GM06990 (cell line): ENCODE data around the gene FN1.
"Not testable (repeated sequence)": the region's sequence is repeated elsewhere in the genome, so short reads cannot be mapped to it uniquely, and the experiment has no call there.

ENCODE experiments used
- DNase-seq: peaks from one replicate; pipeline ENCODE4 v3.0.0-alpha.2; 2011; ENCODE audit not compliant: insufficient read length; ENCODE audit errors: extremely low read depth
- H3K27me3 ChIP-seq: replicated peaks from 2 replicates; pipeline ENCODE4 v1.6.0; 2011; ENCODE audit warnings: low read length; ENCODE audit not compliant: control insufficient read depth, insufficient read depth
- H3K36me3 ChIP-seq: 2 replicates; pipeline ENCODE4 v1.5.1; 2011; ENCODE audit warnings: low read length; ENCODE audit not compliant: control insufficient read depth, insufficient read depth
- H3K4me3 ChIP-seq: replicated peaks from 2 replicates; pipeline ENCODE4 v1.5.1; 2011; ENCODE audit warnings: low read depth, mild to moderate bottlenecking, control low read depth, low read length
- CTCF ChIP-seq: IDR thresholded peaks from 2 replicates; pipeline ENCODE4 v1.5.1; 2011; ENCODE audit warnings: low read length, control low read depth, mild to moderate bottlenecking, inconsistent platforms; ENCODE audit not compliant: insufficient read depth, poor library complexity, severe bottlenecking

FN1 gene

GRCh38 chr2:215415218-215415617 lies 20.6 kb downstream of the FN1 start:
- Histone ChIP-seq H3K27me3 (no peaks in the 10 kb centered on the region), H3K4me3 (no peak overlapping the region), H3K36me3 (no peaks in the 10 kb centered on the region)
- DNase-seq, result no peak
- TF ChIP-seq CTCF, result no peak

GRCh38 chr2:215414674-215415073 lies 21.2 kb downstream of the FN1 start:
- Histone ChIP-seq H3K4me3 (no peak overlapping the region), H3K27me3 (no peaks in the 10 kb centered on the region), H3K36me3 (no peaks in the 10 kb centered on the region)
- TF ChIP-seq CTCF, result no peak
- DNase-seq, result no peak

GRCh38 chr2:215413974-215414373 lies 21.9 kb downstream of the FN1 start:
- Histone ChIP-seq H3K36me3 (no peaks in the 10 kb centered on the region), H3K27me3 (no peaks in the 10 kb centered on the region), H3K4me3 (no peak overlapping the region)
- TF ChIP-seq CTCF, result no peak
- DNase-seq, result no peak

- H3K36me3 ChIP-seq, result no peaks in the 10 kb centered on the region
- no peaks in the 10 kb centered on the region for H3K27me3 ChIP-seq
- no peak for TF ChIP-seq CTCF
- H3K4me3 ChIP-seq, result no peak overlapping the region
- no peak for DNase-seq
These were observed 22.4 kb downstream of the FN1 start for GRCh38 chr2:215413484-215413777.

GRCh38 chr2:215411941-215412743 lies 23.7 kb downstream of the FN1 start:
- Histone ChIP-seq H3K4me3 (no peak overlapping the region), H3K36me3 (no peaks in the 10 kb centered on the region), H3K27me3 (no peaks in the 10 kb centered on the region)
- TF ChIP-seq CTCF, result no peak
- no peak for DNase-seq

- Histone ChIP-seq H3K4me3 (no peak overlapping the region), H3K36me3 (no peaks in the 10 kb centered on the region), H3K27me3 (no peaks in the 10 kb centered on the region)
- TF ChIP-seq CTCF, result no peak
- DNase-seq, result no peak
These were observed 25.0 kb downstream of the FN1 start for GRCh38 chr2:215410932-215411285.

GRCh38 chr2:215410181-215410931 lies 25.5 kb downstream of the FN1 start:
- H3K4me3 ChIP-seq, DNase-seq, H3K36me3 ChIP-seq, H3K27me3 ChIP-seq: not testable (repeated sequence)
